HEK293T (cell line): ENCODE measurements around the gene ACVR1.

Experiments used
- CTCF ChIA-PET: fragments of 350-600 bp; formaldehyde crosslinking; extraction: SDS; loops from one replicate; lab custom pipeline; 2021; ENCODE audit warnings: antibody characterized with exemption, inconsistent platforms; lab: Yijun Ruan, JAX
- POLR2A ChIA-PET: fragments of 350-600 bp; formaldehyde crosslinking; extraction: SDS; loops from one replicate; lab custom pipeline; 2020; ENCODE audit warnings: antibody characterized with exemption, inconsistent platforms; lab: Yijun Ruan, JAX
- DNase-seq: peaks from one replicate; pipeline ENCODE4 v3.0.0; 2012; ENCODE audit warnings: mixed read lengths; ENCODE audit errors: extremely low spot score
- ARNT ChIP-seq: fragments of 450-650 bp; IDR thresholded peaks from 2 replicates; pipeline ENCODE4 v1.6.1; 2017; ENCODE audit warnings: mild to moderate bottlenecking
- BHLHE40 ChIP-seq: fragments of 450-650 bp; IDR thresholded peaks from 2 replicates; pipeline ENCODE4 v1.6.1; 2016; ENCODE audit warnings: mild to moderate bottlenecking, moderate library complexity, borderline replicate concordance
- CTBP1 ChIP-seq: fragments of 450-650 bp; IDR thresholded peaks from 2 replicates; pipeline ENCODE4 v1.6.1; 2016; ENCODE audit warnings: borderline replicate concordance
- ELF4 ChIP-seq: fragments of 450-650 bp; IDR thresholded peaks from 2 replicates; pipeline ENCODE4 v1.6.1; 2017; ENCODE audit warnings: antibody characterized with exemption
- FOXA1 ChIP-seq: fragments of 450-650 bp; IDR thresholded peaks from 2 replicates; pipeline ENCODE4 v1.6.1; 2016; ENCODE audit warnings: mild to moderate bottlenecking
- FOXK2 ChIP-seq: fragments of 450-650 bp; IDR thresholded peaks from 2 replicates; pipeline ENCODE4 v1.6.1; 2016; ENCODE audit warnings: mild to moderate bottlenecking
- FOXM1 ChIP-seq: fragments of 450-650 bp; IDR thresholded peaks from 2 replicates; pipeline ENCODE4 v1.6.1; 2017; ENCODE audit warnings: mild to moderate bottlenecking, borderline replicate concordance
- HDGF ChIP-seq: fragments of 450-650 bp; IDR thresholded peaks from 2 replicates; pipeline ENCODE4 v1.6.1; 2017; ENCODE audit warnings: antibody characterized with exemption, borderline replicate concordance
- L3MBTL2 ChIP-seq: fragments of 450-650 bp; conservative IDR thresholded peaks from 2 replicates; pipeline ENCODE4 v1.6.1; 2016; ENCODE audit warnings: mild to moderate bottlenecking
- NFRKB ChIP-seq: fragments of 450-650 bp; IDR thresholded peaks from 2 replicates; pipeline ENCODE4 v1.6.1; 2016; ENCODE audit warnings: mild to moderate bottlenecking, moderate library complexity
- PKNOX1 ChIP-seq: fragments of 450-650 bp; IDR thresholded peaks from 2 replicates; pipeline ENCODE4 v1.6.1; 2016
- SP1 ChIP-seq: fragments of 450-650 bp; IDR thresholded peaks from 2 replicates; pipeline ENCODE4 v1.6.1; 2017
- SUZ12 ChIP-seq: fragments of 450-650 bp; IDR thresholded peaks from 2 replicates; pipeline ENCODE4 v1.6.1; 2016; ENCODE audit warnings: mild to moderate bottlenecking
- TARDBP ChIP-seq: fragments of 450-650 bp; IDR thresholded peaks from 2 replicates; pipeline ENCODE4 v1.6.1; 2016
- ZNF384 ChIP-seq: fragments of 450-650 bp; IDR thresholded peaks from 2 replicates; pipeline ENCODE4 v1.6.1; 2016

Gene ACVR1

DNA sequence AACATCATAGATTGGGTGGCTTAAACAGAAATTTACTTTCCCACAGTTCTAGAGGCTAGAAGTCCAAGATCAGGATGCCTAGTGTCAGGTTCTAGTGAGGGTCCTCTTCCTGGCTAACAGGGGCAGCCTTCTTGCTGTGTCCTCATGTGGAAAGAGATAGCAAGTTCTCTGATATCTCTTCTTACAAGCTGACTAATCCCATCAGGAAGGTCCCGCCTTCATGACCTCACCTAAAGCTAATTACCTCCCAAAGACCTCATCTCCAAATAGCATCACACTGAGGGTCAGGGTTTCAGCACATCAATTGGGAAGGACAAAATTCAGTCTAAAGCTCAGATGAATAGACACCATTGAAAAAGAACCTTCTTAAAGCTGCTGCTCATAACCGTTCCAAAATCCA lies 22.9 kb downstream of the ACVR1 start:
- DNase-seq = no peak
- CTCF ChIA-PET = no interaction called here
- TF ChIP-seq PKNOX1 (no peak), FOXA1 (no peak), ELF4 (no peak), FOXK2 (no peak), CTBP1 (no peak), L3MBTL2 (no peak), HDGF (no peak)
- POLR2A ChIA-PET = no interaction called here

- DNase-seq = no peak
- POLR2A ChIA-PET = no interaction called here
- CTCF ChIA-PET = no interaction called here
- TF ChIP-seq FOXM1 (no peak), L3MBTL2 (no peak), NFRKB (no peak), SP1 (no peak), SUZ12 (no peak), ZNF384 (no peak), FOXA1 (no peak), BHLHE40 (no peak), ARNT (no peak), FOXK2 (no peak), HDGF (no peak), PKNOX1 (no peak), CTBP1 (no peak)
Observed at GRCh38 chr2:157849591-157849990, 26.5 kb downstream of the ACVR1 start.

- POLR2A ChIA-PET = no interaction called here
- no peak for TF ChIP-seq L3MBTL2
- no peak for TF ChIP-seq BHLHE40
- no peak for DNase-seq
- CTCF ChIA-PET = no interaction called here
Observed at GRCh38 chr2:157848213-157848612, 27.9 kb downstream of the ACVR1 start.

GRCh38 chr2:157845081-157845480 lies 31.0 kb downstream of the ACVR1 start:
- DNase-seq = no peak
- ChIA-PET POLR2A (no interaction called here), CTCF (interaction anchor here (0.7 kb wide), 1 partner anchor 30 kb away, joined by 3 read pairs; no protein-coding TSS in a partner anchor)
- no peak for TF ChIP-seq L3MBTL2
- peak; percentile 82 for TF ChIP-seq PKNOX1

DNA sequence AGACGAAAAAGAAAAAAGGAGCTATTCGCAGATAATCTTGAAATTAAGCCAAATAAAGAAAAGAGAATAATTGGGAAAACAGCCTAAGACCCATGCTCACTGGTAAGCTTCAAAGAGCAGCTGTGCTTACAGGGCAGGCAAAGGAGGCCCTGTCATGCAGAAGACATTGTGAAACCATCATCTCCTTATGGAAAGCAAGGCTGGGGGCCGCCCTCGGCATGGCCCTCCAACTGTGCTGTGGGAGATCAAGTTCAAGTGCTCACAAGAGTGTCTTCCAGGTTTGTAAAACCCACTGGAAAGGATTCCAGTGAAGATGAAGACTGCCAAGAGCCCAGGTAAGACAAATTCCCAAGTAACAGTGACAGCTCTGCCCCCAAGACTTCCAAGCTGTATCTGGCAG lies 32.2 kb downstream of the ACVR1 start:
- ChIA-PET CTCF (interaction anchor here (1.1 kb wide), 1 partner anchor 12 kb away, joined by 3 read pairs; no protein-coding TSS in a partner anchor), POLR2A (no interaction called here)
- no peak for TF ChIP-seq ELF4
- TF ChIP-seq TARDBP = no peak
- TF ChIP-seq ARNT = no peak
- TF ChIP-seq FOXA1 = no peak
- DNase-seq = no peak

DNA sequence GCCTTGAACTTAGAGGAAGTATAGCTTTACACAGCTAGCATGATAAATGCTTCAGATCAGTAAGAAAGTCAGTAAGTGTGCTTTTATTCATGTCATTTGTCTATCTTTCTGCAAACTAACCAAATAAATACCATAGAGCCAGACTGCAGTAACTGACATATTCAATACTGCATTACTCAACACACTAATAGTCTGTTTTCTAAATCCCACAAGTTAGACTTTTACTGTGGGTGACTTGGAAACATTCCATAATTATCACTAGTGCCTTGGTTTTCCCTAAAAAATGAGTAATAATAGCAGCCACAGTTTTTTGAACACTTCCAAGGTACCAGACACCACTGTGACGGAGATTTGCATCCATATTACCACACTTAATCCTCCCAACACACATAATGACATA lies 33.0 kb downstream of the ACVR1 start:
- TF ChIP-seq BHLHE40 = no peak
- TF ChIP-seq FOXM1 = no peak
- no peak for TF ChIP-seq ZNF384
- no peak for TF ChIP-seq L3MBTL2
- TF ChIP-seq ARNT = no peak
- TF ChIP-seq FOXK2 = no peak
- TF ChIP-seq SP1 = no peak
- TF ChIP-seq HDGF = no peak
- TF ChIP-seq TARDBP = no peak
- TF ChIP-seq SUZ12 = no peak
- no peak for TF ChIP-seq FOXA1
- TF ChIP-seq PKNOX1 = no peak
- no peak for TF ChIP-seq ELF4
- ChIA-PET POLR2A (no interaction called here), CTCF (interaction anchor here (1.1 kb wide), 1 partner anchor 13 kb away, joined by 3 read pairs; no protein-coding TSS in a partner anchor)
- DNase-seq = no peak

DNA sequence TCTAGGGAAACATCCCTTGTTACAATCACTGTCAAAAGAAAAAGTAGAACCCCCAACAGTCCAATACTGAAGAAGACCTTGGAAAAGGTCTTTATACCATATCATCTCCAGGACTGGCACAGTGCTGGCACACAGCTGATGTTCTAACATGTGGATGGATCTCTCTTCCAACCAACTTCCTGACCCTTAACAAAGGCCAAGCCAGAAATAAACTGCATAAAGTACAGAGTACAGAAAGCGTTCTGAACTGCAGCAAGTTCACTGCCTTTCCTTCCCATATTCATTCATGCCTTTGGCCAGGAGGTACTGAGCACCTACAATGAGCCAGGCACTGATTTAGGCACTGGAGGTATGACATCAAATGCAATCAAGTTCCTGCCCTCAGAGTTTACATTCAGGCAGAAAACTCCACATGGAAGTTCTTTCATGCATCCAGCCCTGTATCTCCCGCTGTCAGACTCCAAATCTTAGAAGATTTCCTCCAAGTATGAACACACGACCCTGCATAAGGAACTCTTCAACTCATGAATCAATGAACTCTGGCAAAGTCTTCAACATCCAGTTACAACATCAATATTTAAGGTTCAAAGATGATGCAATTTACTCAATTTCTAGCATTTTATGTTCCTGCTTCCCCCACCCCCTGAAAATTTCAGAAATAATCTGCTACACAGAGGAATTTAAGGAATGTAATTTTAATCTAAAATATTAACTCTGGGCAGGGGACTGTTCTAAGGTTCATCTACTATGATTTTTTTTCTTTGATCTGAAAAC lies 33.8 kb downstream of the ACVR1 start:
- TF ChIP-seq TARDBP = no peak
- no peak for TF ChIP-seq ELF4
- no peak for TF ChIP-seq NFRKB
- CTCF ChIA-PET = no interaction called here

More for the DNA sequence above, 33.8 kb downstream of the ACVR1 start:
- POLR2A ChIA-PET = no interaction called here
- no peak for DNase-seq
